A549 (cell line): ENCODE data around the gene SIM2.

Experiments
- CTCF ChIP-seq: fragments of >200 bp; sonication (Bioruptor Twin); formaldehyde crosslinking; IDR thresholded peaks from 3 replicates; pipeline ENCODE4 v1.5.1; 2016
- EP300 ChIP-seq, 2 experiments: fragments of >200 bp; sonication (Bioruptor Twin); formaldehyde crosslinking; IDR thresholded peaks; 2 replicates in 1 of 2; 3 replicates in 1 of 2; pipeline ENCODE4 v1.6.1; 2016 to 2017
- GATA3 ChIP-seq: IDR thresholded peaks from 2 replicates; pipeline ENCODE4 v1.6.1; 2012; ENCODE audit warnings: borderline replicate concordance
- HOXB13 ChIP-seq: fragments of 250-450 bp; sonication (Bioruptor Pico); IDR thresholded peaks from 2 replicates; pipeline ENCODE4 v1.5.0; 2020; ENCODE audit warnings: low read depth, mild to moderate bottlenecking, moderate library complexity
- JUNB ChIP-seq: fragments of >200 bp; sonication (Bioruptor Twin); formaldehyde crosslinking; IDR thresholded peaks from 2 replicates; pipeline ENCODE4 v1.6.1; 2016
- MAX ChIP-seq: IDR thresholded peaks from 2 replicates; pipeline ENCODE4 v1.6.1; 2012
- NPAS2 ChIP-seq: fragments of 250-450 bp; sonication (Bioruptor Pico); IDR thresholded peaks from 2 replicates; pipeline ENCODE4 v1.8.0; 2022; ENCODE audit warnings: mild to moderate bottlenecking, moderate library complexity, borderline replicate concordance
- NR3C1 ChIP-seq: fragments of >200 bp; sonication (Bioruptor Twin); formaldehyde crosslinking; IDR thresholded peaks from 3 replicates; pipeline ENCODE4 v1.6.1; 2017
- RAD21 ChIP-seq, 2 experiments: fragments of >200 bp in 1 of 2; sonication (Bioruptor Twin) in 1 of 2; formaldehyde crosslinking in 1 of 2; IDR thresholded peaks in 1 of 2; conservative IDR thresholded peaks in 1 of 2; 2 replicates in 1 of 2; 3 replicates in 1 of 2; pipeline ENCODE4 v1.6.1; 2012 to 2018; ENCODE audit warnings: inconsistent platforms in 1 of 2
- RFX5 ChIP-seq: fragments of 450-650 bp; IDR thresholded peaks from 2 replicates; pipeline ENCODE4 v1.7.1; 2014; ENCODE audit warnings: antibody characterized with exemption, mild to moderate bottlenecking, moderate library complexity
- SMC3 ChIP-seq: fragments of >200 bp; sonication (Bioruptor Twin); formaldehyde crosslinking; IDR thresholded peaks from 3 replicates; pipeline ENCODE4 v1.6.1; 2018; ENCODE audit warnings: inconsistent platforms
- TFCP2L1 ChIP-seq: fragments of 250-450 bp; sonication (Bioruptor Pico); IDR thresholded peaks from 2 replicates; pipeline ENCODE4 v1.5.0; 2021; ENCODE audit warnings: mild to moderate bottlenecking

- TF ChIP-seq CTCF = no peak
- TF ChIP-seq RFX5 = no peak
- TF ChIP-seq JUNB = no peak
- TF ChIP-seq SMC3 = no peak
- no peak for TF ChIP-seq RAD21 (conservative IDR thresholded peaks at IDR 0.05 in 1 of 2, IDR thresholded peaks at IDR 0.05 in 1 of 2)
- TF ChIP-seq NR3C1 = no peak
- TF ChIP-seq GATA3 = no peak
- TF ChIP-seq MAX = no peak
- TF ChIP-seq EP300 (IDR thresholded peaks at IDR 0.05) = no peak
- no peak for TF ChIP-seq HOXB13 (CRISPR knock-in tag)
- no peak for TF ChIP-seq TFCP2L1
- no peak for TF ChIP-seq NPAS2
These were observed 44.6 kb upstream of the SIM2 start for GRCh38 chr21:36654324-36654723.
